Right cardiac atrium (tissue), 5 donors: ENCODE data around the gene TMEM130. TPM values are rescaled to one million over a fixed set of nuclear protein-coding genes. Genes with fewer than 3 reads are reported as not detected.

Experiments used
- ATAC-seq, 2 donors: fragments of 200-7000 bp; cut with Tn5 transposase; one replicate each; pipeline versions ENCODE4 v1.8.0 to v1.9.1; 2020; ENCODE audit warnings: moderate library complexity in 2 of 2, mild to moderate bottlenecking in 1 of 2
- DNase-seq, 3 donors: peaks; one replicate each; pipeline ENCODE4 v3.0.0-alpha.2; 2020
- H3K27ac ChIP-seq: one replicate; pipeline ENCODE4 v1.5.1; 2013; ENCODE audit warnings: mild to moderate bottlenecking, low read length, control low read depth, moderate library complexity
- H3K27me3 ChIP-seq: one replicate; pipeline ENCODE4 v1.6.1; 2013; ENCODE audit not compliant: control insufficient read depth, insufficient read depth
- H3K4me1 ChIP-seq: one replicate; pipeline ENCODE4 v1.6.1; 2013; ENCODE audit warnings: low read length; ENCODE audit not compliant: control insufficient read depth, insufficient read depth
- H3K4me3 ChIP-seq: one replicate; pipeline ENCODE4 v1.5.1; 2013; ENCODE audit warnings: low read length, control low read depth
- H3K9me3 ChIP-seq: one replicate; pipeline ENCODE4 v1.6.1; 2013; ENCODE audit warnings: low read length; ENCODE audit not compliant: control insufficient read depth
- WGBS: extraction: QIAGEN DNeasy Blood & Tissue Kit; methylation state at CpG from one replicate; pipeline ENCODE4 v1.1.7; 2013; 5-methylcytosine and 5-hydroxymethylcytosine counted together
- intact Hi-C, 4 donors: fragments of 100-400 bp; cut with DNase I; formaldehyde crosslinking; loops; one replicate each; pipeline versions ENCODE4 v1.11.0 to v1.14.0; 2022 to 2023
- polyA plus RNA-seq: library from polyadenylated mRNA; stranded (reverse); fragments of 200-250 nt; gene quantifications from one replicate; pipeline ENCODE4 v1.2.3, GENCODE V29; 2013
- total RNA-seq, 4 donors: library from RNA; stranded (reverse); fragmentation: NEBNext Ultra II Directional; extraction: Animal tissue kit (Norgen Biotek cat#: 25700); gene quantifications; one replicate each; pipeline ENCODE4 v1.2.1, GENCODE V29; 2021
- donor health status: healthy with polysubstance abuse.
- donor health status: DM: no; HTN: yes; CAD: no.
- donor health status: DM: no; HTN: no; CAD: no.
- donor health status: DM: no; HTN: yes; CAD: no; lungs with severe emphysema.
- donor health status: DM: yes; HTN: yes; CAD: no.

TMEM130 gene
- total and polyA plus RNA-seq, 5 donors, result 0.11 to 0.58 TPM; not detected in 3

DNA sequence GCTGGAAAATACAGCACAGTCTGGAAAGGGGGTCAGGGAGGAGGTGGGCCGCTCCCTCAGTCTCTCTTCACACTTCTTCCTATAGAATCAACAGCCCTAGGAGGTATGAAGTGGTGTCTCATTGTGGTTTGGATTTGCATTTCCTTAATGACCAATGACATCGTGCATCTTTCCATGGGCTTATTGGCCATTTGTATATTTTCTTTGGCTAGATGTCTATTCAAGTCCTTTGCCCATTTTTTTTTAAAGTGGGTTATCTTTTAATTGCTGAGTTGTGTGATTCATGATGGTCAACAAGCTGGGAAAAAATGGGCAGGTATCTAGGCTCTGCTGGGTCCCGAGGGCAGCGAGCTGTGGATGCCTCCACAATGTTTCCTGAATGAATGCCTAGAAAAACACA lies 29.1 kb downstream of the TMEM130 start:
- Histone ChIP-seq H3K9me3 (no peaks in the 10 kb centered on the region), H3K27me3 (no peaks in the 10 kb centered on the region), H3K27ac (no peak overlapping the region), H3K4me1 (no peaks in the 10 kb centered on the region), H3K4me3 (no peak overlapping the region)
- intact Hi-C loops, result loop anchor here in 3 of 4 donors (2.0 to 10.0 kb wide), 4 partner anchors 86 to 408 kb away; no protein-coding TSS in a partner anchor
- ATAC-seq (no peak), DNase-seq (no peak)
- 41% methylated on average over 4 of the region's 4 CpGs for WGBS

DNA sequence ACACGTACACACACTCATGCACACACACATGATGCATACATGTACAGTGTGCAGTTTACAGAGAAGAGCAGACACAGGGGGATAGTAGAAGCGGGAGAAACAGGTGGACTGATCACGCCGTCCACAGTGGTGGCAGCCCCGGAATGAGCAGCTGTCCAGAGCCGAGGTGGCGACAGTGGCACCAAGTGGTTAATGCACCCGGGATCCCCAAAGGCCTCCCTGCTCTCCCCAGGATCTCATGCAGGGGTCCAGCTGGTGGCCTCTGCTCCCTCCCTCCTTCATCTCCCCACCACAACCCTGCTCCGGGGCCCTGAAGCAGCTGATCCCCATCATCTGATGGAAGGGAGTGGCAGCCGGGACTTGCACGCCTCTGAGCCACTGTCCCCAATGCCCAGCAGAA lies 29.7 kb downstream of the TMEM130 start:
- ATAC-seq, result no peak
- 68% methylated on average over 11 of the region's 11 CpGs for WGBS
- intact Hi-C loops, result loop anchor here in 3 of 4 donors (2.0 to 10.0 kb wide), 4 partner anchors 85 to 408 kb away; no protein-coding TSS in a partner anchor

DNA sequence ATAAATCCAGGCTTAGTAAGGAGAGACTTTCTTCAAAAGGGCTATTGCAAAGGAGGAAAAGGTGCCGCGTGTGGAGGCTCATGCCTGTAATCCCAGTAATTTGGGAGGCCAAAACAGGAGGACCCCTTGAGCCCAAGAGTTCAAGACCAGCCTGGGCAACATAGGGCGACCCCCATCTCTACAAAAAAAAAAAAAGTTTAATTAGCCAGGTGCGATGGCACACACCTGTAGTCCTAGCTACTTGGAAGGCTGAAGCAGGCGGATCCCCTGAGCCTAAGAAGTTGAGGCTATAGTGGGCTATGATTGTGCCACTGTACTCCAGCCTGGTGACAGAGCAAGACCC lies 32.2 kb downstream of the TMEM130 start:
- DNase-seq (no peak), ATAC-seq (no peak)
- intact Hi-C loops, result loop anchor here in 2 of 4 donors (5.0 kb wide), 1 partner anchor 80 kb away; no protein-coding TSS in a partner anchor
- no peak overlapping the region for H3K27ac ChIP-seq
- no peaks in the 10 kb centered on the region for H3K9me3 ChIP-seq
- H3K4me1 ChIP-seq, result no peaks in the 10 kb centered on the region
- no peaks in the 10 kb centered on the region for H3K27me3 ChIP-seq
- no peak overlapping the region for H3K4me3 ChIP-seq
- 77% methylated on average over 5 of the region's 5 CpGs for WGBS

More for the DNA sequence above, 29.7 kb downstream of the TMEM130 start:
- no peak for DNase-seq
- H3K4me3 ChIP-seq, result no peak overlapping the region
- no peaks in the 10 kb centered on the region for H3K4me1 ChIP-seq
- H3K27ac ChIP-seq, result no peak overlapping the region
- no peaks in the 10 kb centered on the region for H3K9me3 ChIP-seq
- H3K27me3 ChIP-seq, result no peaks in the 10 kb centered on the region

DNA sequence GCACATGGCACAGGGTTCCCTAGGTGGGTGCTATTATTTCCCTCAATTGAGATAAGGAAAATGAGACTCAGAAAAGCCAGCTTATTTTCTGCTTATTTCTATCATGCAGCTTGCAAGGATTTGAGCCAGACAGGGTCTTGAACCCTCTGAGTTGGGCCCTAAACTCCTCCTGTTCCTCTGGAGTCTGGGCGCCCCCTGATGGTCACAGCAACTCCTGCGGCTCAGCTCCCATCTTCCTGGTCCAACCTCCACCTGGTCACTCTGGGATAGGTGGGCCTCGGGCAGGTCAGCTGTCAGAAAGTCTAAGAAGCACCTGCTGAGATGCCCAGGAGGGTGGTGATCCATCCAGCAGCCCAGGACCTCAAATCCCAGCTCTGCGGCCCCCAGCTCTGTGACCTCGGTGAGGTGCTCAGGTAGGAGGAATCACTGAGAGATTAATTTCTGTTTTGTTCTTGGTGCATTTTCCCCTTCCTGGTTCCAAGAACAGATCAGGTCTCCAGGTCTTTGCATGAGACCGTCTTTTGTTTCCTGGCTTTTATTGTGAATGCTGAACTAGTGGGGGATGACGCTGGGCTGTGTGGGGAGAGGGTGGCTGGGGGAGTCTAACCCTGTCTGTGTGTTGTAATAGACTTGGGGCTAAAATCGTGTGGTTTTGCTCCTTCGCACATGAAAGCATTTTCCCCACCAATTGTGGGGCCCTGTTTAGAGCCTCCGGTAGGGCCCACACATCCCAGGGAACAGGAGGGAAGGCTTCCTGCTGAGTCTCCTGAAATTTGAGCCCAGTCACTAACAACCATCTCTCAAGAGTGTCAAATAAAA lies 32.8 kb downstream of the TMEM130 start:
- H3K4me1 ChIP-seq, result no peaks in the 10 kb centered on the region
- no peaks in the 10 kb centered on the region for H3K9me3 ChIP-seq
- peak in 1 of 2 donors; percentile 17 for ATAC-seq
- H3K27me3 ChIP-seq, result no peaks in the 10 kb centered on the region
- H3K4me3 ChIP-seq, result no peak overlapping the region
- intact Hi-C loops, result loop anchor here in 2 of 4 donors (5.0 kb wide), 1 partner anchor 80 kb away; no protein-coding TSS in a partner anchor
- H3K27ac ChIP-seq, result no peak overlapping the region
- 33% methylated on average over 10 of the region's 10 CpGs for WGBS
- peak in 1 of 3 donors; percentile 69 for DNase-seq

DNA sequence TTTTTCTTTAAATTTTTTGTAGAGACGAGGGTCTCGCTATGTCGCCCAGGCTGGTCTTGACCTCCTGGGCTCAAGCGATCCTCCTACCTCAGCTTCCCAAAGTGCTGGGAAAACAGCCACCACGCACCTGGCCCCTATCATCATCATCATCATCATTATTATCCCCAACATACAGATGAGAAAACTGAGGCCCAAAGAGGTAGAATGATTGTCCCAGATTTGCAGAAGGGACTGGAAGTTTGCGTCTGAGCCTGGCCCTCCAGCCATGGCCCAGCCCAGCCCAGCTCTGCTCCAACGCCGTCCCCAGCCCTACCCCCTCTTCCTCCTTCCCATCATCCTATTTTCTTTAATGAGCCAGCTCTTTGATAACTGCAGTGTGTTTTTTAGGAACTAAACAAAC lies 34.9 kb downstream of the TMEM130 start:
- Histone ChIP-seq H3K27me3 (no peaks in the 10 kb centered on the region), H3K4me1 (no peaks in the 10 kb centered on the region), H3K27ac (no peak overlapping the region), H3K4me3 (no peak overlapping the region), H3K9me3 (no peaks in the 10 kb centered on the region)
- intact Hi-C loops, result loop anchor here in 2 of 4 donors (5.0 kb wide), 1 partner anchor 78 kb away; no protein-coding TSS in a partner anchor
- WGBS, result 67% methylated on average over 8 of the region's 8 CpGs
- DNase-seq (no peak), ATAC-seq (no peak)

DNA sequence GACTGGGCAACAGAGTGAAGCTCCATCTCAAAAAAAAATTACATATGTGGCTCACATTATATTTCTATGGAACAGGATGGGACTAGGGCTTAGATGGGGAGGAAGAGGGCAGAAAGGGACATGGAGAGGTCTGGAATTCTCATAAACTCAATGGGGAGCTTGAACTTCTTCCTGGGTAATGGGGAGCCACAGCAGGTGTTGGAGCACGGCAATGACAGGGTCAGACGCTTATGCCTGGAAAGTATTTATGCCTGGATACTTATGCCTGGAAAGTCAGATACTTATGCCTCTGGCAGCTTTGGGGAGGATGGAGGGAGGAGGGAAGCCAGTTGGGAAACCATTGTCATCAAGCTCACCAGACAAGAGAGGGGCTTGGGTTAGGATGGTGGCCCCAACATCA lies 36.8 kb downstream of the TMEM130 start:
- DNase-seq (no peak), ATAC-seq (no peak)
- Histone ChIP-seq H3K27me3 (no peaks in the 10 kb centered on the region), H3K4me3 (no peak overlapping the region), H3K4me1 (no peaks in the 10 kb centered on the region), H3K27ac (no peak overlapping the region), H3K9me3 (no peaks in the 10 kb centered on the region)
- intact Hi-C loops, result no loop called here
- WGBS, result 91% methylated on average over 2 of the region's 2 CpGs

DNA sequence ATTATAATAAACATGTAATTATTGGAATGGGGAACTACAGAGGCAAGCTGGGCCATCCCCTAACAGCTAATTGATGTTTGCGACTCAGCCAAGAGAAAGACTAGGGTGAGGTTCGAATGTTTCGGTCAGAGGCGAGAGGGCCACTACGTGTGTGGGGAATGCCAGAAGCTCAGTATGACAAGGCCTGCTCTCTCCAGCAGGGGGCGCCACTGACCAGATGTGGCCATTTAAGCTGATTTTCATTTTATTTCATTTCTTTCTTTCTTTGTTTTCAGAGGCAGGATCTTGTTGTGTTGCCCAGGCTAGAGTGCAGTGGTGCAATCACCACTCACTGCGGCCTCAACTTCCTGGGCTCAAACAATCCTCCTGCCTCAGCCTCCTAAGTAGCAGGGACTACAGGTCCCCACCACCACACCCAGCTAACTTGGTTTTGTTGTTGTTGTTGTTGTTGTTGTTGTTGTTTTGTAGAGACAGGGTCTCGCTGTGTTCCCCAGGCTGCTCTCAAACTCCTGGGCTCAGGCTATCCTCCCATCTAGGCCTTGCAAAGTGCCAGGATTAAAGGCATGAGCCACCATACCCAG lies 38.1 kb downstream of the TMEM130 start:
- Histone ChIP-seq H3K27ac (no peak overlapping the region), H3K27me3 (no peaks in the 10 kb centered on the region), H3K4me3 (no peak overlapping the region), H3K9me3 (no peaks in the 10 kb centered on the region), H3K4me1 (no peaks in the 10 kb centered on the region)
- intact Hi-C loops, result no loop called here
- 81% methylated on average over 8 of the region's 8 CpGs for WGBS
- ATAC-seq (no peak), DNase-seq (no peak)

DNA sequence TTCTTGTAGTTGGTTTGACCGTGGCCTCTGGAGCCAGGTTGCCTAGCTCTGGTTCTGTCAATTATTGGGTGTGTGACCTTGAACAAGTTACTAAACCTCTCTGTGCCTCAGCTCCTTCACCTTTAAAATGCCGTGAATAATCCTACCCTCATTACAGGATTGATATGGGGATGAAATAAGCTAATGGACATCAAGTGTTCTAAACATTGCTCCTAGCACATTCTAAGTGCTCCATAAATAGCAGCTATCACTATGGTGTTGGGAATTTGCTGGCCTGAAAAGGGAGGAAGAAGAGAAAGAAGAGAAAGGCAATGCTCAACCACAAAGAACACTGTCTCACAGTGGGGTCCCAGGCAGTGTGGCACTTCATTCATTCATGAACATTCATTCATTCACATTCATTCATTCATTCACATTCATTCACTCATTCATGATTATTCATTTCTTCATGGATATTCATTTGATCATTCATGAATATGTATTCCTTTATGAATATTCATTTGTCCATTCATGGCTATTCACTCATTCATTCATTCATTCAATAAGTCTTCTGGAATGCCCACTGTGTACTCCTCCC lies 38.8 kb downstream of the TMEM130 start:
- Histone ChIP-seq H3K27me3 (no peaks in the 10 kb centered on the region), H3K9me3 (no peaks in the 10 kb centered on the region), H3K4me1 (no peaks in the 10 kb centered on the region), H3K27ac (peak overlapping the region; percentile 18), H3K4me3 (no peak overlapping the region)
- no peak for DNase-seq
- ATAC-seq, result peak; percentile 35 to 41
- WGBS, result 63% methylated on average over 2 of the region's 2 CpGs
- intact Hi-C loops, result no loop called here

DNA sequence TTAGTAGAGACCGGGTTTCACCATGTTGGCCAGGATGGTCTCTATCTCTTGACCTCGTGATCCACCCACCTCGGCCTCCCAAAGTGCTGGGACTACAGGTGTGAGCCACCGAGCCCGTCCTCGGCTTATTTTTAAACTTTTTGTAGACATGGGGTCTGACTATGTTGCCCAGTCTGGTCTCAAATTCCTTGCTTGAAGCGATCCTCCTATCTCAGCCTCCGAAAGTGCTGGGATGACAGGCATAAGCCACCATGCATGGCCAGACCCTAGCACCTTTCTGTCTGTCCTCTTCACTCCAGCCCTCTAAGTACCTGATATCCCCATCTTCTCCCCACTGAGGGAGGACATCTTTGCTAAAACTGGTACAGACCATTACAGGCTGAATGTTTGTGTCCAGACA lies 41.4 kb downstream of the TMEM130 start:
- Histone ChIP-seq H3K4me3 (no peak overlapping the region), H3K9me3 (no peaks in the 10 kb centered on the region), H3K27ac (no peak overlapping the region), H3K27me3 (no peaks in the 10 kb centered on the region), H3K4me1 (no peaks in the 10 kb centered on the region)
- intact Hi-C loops, result no loop called here
- DNase-seq (no peak), ATAC-seq (no peak)
- 90% methylated on average over 8 of the region's 8 CpGs for WGBS

DNA sequence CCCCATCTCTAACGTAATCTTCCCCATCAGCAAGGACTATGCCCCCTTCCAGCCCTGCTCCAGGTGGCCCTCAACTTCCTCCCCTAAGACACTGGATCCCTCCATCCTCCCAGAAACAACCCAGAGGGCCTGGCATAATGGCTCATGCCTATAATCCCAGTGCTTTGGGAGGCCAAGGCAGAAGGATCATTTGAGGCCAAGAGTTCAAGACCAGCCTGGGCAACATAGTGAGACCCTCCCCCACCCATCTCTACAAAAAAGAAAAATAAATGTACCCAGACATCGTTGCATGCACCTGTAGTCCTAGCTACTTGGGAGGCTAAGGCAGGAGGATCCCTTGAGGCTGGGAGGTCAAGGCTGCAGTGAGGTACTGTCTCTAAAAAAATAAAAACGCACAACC lies 42.6 kb downstream of the TMEM130 start:
- Histone ChIP-seq H3K27ac (peak overlapping the region; percentile 84), H3K4me3 (no peak overlapping the region), H3K4me1 (no peaks in the 10 kb centered on the region), H3K27me3 (no peaks in the 10 kb centered on the region), H3K9me3 (no peaks in the 10 kb centered on the region)
- no peak for ATAC-seq
- no peak for DNase-seq
- intact Hi-C loops, result no loop called here
- 63% methylated on average over 3 of the region's 3 CpGs for WGBS

DNA sequence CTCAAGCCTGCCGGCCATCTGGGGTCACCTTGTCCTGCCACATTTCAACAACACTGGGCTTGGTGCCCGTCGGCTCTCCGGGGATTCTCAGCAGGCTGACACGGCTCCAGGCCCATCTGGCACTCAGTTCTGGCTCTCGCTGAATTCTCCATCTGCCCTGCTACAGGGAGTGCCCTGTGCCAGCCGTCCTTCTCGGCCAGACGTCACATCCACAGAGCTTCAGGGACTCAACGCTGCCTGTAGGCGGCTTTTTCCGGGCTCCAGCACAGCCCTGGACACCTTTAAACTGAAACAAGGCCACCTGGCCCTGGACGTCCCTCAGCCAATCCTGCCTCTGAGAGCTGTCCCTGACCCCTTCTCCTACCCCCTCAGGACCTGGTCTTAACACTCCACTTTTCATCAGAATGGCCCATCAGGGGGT lies 43.0 kb downstream of the TMEM130 start:
- peak overlapping the region; percentile 19 for H3K27ac ChIP-seq
- H3K9me3 ChIP-seq, result no peaks in the 10 kb centered on the region
- WGBS, result 17% methylated on average over 13 of the region's 13 CpGs
- peak; percentile 93 to 95 for ATAC-seq
- intact Hi-C loops, result no loop called here
- no peak overlapping the region for H3K4me3 ChIP-seq
- no peaks in the 10 kb centered on the region for H3K4me1 ChIP-seq
- DNase-seq, result peak; percentile 84 to 94 (median 92)
- no peaks in the 10 kb centered on the region for H3K27me3 ChIP-seq
